ENCODE measurements around the gene CCK. TPM values are rescaled to one million over a fixed set of nuclear protein-coding genes. Genes with fewer than 3 reads are reported as not detected.

Gene CCK
- polyA plus RNA-seq, 2 of the 4 experiments (the other 2 are of a cell fraction), result 0.16 to 0.36 TPM

- ChIA-PET POLR2A (no interaction called here), CTCF (interaction anchor here (1.2 kb wide), 1 partner anchor 11 kb away, joined by 5 read pairs; no protein-coding TSS in a partner anchor)
- no peak overlapping the region for H3K4me3 ChIP-seq
- TF ChIP-seq E2F6 (IDR thresholded peaks at IDR 0.05; ENCODE audit: borderline replicate concordance, low read depth) (no peak), HOXB13 (CRISPR knock-in tag; IDR thresholded peaks at IDR 0.05; ENCODE audit: low read depth) (no peak), ZFP36 (IDR thresholded peaks at IDR 0.05; ENCODE audit: borderline replicate concordance, partially characterized antibody) (no peak), TFCP2L1 (CRISPR knock-in tag; IDR thresholded peaks at IDR 0.05) (no peak), HEYL (CRISPR knock-in tag; IDR thresholded peaks at IDR 0.05) (no peak), MYC (IDR thresholded peaks at IDR 0.05; ENCODE audit: borderline replicate concordance, low read length) (no peak), POLR2AphosphoS2 (conservative IDR thresholded peaks at IDR 0.05; ENCODE audit: low read length) (no peak), CTCF (IDR thresholded peaks at IDR 0.05) (no peak), NFE2L2 (conservative IDR thresholded peaks at IDR 0.05; ENCODE audit: low read length) (no peak), EP300 (IDR thresholded peaks at IDR 0.05) (no peak), MAZ (IDR thresholded peaks at IDR 0.05; ENCODE audit: borderline replicate concordance, low read depth, low read length) (no peak), MAX (IDR thresholded peaks at IDR 0.05) (no peak), RAD21 (conservative IDR thresholded peaks at IDR 0.05 in 1 of 2, IDR thresholded peaks at IDR 0.05 in 1 of 2) (no peak)
- peaks cover 9% of the 10 kb centered on the region; the same call in 1 of the 3 replicates for H3K9me3 ChIP-seq
- H3K4me2 ChIP-seq, result no peak overlapping the region
- DNase-seq (ENCODE audit: low read depth in 1 of 2, low spot score in 1 of 2), result no peak
- H3K27ac ChIP-seq, result no peak overlapping the region
- no peaks in the 10 kb centered on the region for H3K4me1 ChIP-seq
- FAIRE-seq, result no peak
- WGBS (ENCODE audit: missing lambda C conversion rate), result 48% methylated on average over 2 of the region's 2 CpGs
- no peak for ATAC-seq
Observed at GRCh38 chr3:42236611-42237010, 29.4 kb downstream of the CCK start.

- H3K4me2 ChIP-seq, result no peak overlapping the region
- no peak for DNase-seq (ENCODE audit: low read depth in 1 of 2, low spot score in 1 of 2)
- no peak overlapping the region for H3K27ac ChIP-seq
- peaks cover 9% of the 10 kb centered on the region; the same call in 1 of the 3 replicates for H3K9me3 ChIP-seq
- ChIA-PET CTCF (no interaction called here), POLR2A (no interaction called here)
- H3K4me1 ChIP-seq, result no peaks in the 10 kb centered on the region
- no peak for ATAC-seq
- TF ChIP-seq MAFK (IDR thresholded peaks at IDR 0.05; ENCODE audit: partially characterized antibody) (peak; percentile 46), POLR2AphosphoS2 (conservative IDR thresholded peaks at IDR 0.05; ENCODE audit: low read length) (no peak)
- no peak overlapping the region for H3K4me3 ChIP-seq
- no peak for FAIRE-seq
Observed at GRCh38 chr3:42235532-42235931, 30.5 kb downstream of the CCK start.

GRCh38 chr3:42230860-42231259, 35.1 kb downstream of the CCK start:
- no peak overlapping the region for H3K27ac ChIP-seq
- H3K4me3 ChIP-seq, result no peak overlapping the region
- ChIA-PET POLR2A (no interaction called here), CTCF (interaction anchor here (0.7 to 4.1 kb wide), 4 partner anchors 213 to 348 kb away, joined by 3 to 31 read pairs (median 6); no protein-coding TSS in a partner anchor)
- TF ChIP-seq PBX3 (IDR thresholded peaks at IDR 0.05) (no peak), CBX2 (IDR thresholded peaks at IDR 0.05; ENCODE audit: borderline replicate concordance, low read depth) (no peak), FOXS1 (CRISPR knock-in tag; IDR thresholded peaks at IDR 0.05) (no peak), HOXA7 (CRISPR knock-in tag; IDR thresholded peaks at IDR 0.05) (no peak), BHLHE40 (IDR thresholded peaks at IDR 0.05; ENCODE audit: low read depth, low read length) (no peak), BCL3 (IDR thresholded peaks at IDR 0.05) (no peak), ELK1 (IDR thresholded peaks at IDR 0.05; ENCODE audit: low read depth, low read length) (no peak), CEBPB (IDR thresholded peaks at IDR 0.05) (no peak), SREBF2 (IDR thresholded peaks at IDR 0.05) (no peak), EHF (CRISPR knock-in tag; IDR thresholded peaks at IDR 0.05) (no peak), CTCF (IDR thresholded peaks at IDR 0.05) (no peak)
- H3K4me1 ChIP-seq, result 0 out of 3 replicates have a peak, but pooled peaks cover 3% of the 10 kb centered on the region
- FAIRE-seq (no peak), ATAC-seq (no peak), DNase-seq (ENCODE audit: low read depth in 1 of 2, low spot score in 1 of 2) (no peak)
- WGBS (ENCODE audit: missing lambda C conversion rate), result 65% methylated on average over 5 of the region's 5 CpGs
- no peaks in the 10 kb centered on the region for H3K9me3 ChIP-seq
- no peak overlapping the region for H3K4me2 ChIP-seq

All from A549 (cell line).